Embryonic facial prominence (tissue), 1 donor: Measurements from ENCODE around the gene GRID2.

ENCODE experiments used
- DNase-seq: peaks from one replicate; pipeline ENCODE4 v3.0.0-alpha.2; 2016; ENCODE audit errors: extremely low spot score

Gene GRID2

DNA sequence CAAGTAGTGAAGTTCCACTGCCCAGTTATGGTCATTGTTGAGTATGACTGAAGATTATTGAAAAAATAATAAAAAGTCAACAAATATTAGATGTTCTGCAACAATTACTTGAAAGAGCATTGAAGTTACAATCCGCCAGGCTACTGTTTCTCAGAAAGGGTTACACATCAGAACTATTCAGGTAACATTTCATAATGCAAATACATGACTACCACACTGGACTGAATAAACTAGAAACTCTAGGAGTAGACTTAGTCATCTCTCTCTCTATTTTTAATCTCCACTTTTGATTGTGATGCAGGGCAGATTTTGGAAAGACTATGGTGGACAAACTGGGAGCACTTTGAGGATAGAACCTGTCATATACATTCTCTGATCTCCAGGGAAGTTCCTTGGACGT is 776.5 kb downstream of the GRID2 start:
- no peak for DNase-seq

GRCh38 chr4:93084599-93085305 is 781.0 kb downstream of the GRID2 start:
- no peak for DNase-seq

- DNase-seq, result no peak
These were observed 782.6 kb downstream of the GRID2 start for GRCh38 chr4:93086356-93086755.

- no peak for DNase-seq
These were observed 789.0 kb downstream of the GRID2 start for GRCh38 chr4:93092765-93093164.

DNA sequence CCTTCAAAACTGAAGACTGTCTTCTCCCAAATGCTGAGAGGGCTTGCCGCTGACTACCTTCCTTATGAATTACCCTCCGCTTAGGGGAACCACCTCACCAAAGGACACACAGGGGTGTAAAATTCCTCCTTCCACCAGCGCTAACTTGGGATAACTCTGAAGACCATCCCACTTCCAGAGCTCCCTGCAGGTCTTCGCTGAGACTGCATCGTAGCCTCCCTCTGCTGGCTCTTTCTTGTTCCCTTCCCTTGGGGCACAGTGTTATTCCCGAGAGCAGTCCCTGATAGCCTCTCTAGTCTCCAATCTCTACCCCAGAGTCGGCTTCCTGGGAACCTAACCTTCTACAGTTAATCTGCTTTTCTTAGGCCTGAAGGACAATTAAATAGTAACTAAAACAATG is 799.3 kb downstream of the GRID2 start:
- no peak for DNase-seq

- DNase-seq, result no peak
These were observed 812.9 kb downstream of the GRID2 start for GRCh38 chr4:93116624-93117023.

GRCh38 chr4:93127489-93127888 is 823.7 kb downstream of the GRID2 start:
- no peak for DNase-seq

DNA sequence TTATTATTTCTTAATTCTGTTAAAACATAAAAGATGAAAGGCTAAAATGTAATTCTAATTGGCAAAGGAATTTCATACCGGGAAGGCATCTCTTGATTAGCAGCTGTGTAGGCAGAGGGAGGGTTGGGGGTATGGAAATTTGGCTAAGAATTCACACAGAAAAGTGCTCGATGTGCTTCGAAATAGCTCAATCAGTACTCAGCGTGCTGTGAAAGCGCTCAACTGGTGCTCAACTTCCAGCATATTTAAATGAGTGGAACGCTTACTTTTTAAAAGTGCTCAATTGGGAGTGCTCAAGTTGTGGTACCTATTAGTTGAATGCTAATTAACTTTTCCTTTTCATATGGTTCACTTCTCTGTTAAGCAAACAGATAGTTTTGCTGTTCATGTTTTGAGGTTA is 828.9 kb downstream of the GRID2 start:
- DNase-seq, result no peak

- no peak for DNase-seq
These were observed 835.4 kb downstream of the GRID2 start for GRCh38 chr4:93139118-93139517.

DNA sequence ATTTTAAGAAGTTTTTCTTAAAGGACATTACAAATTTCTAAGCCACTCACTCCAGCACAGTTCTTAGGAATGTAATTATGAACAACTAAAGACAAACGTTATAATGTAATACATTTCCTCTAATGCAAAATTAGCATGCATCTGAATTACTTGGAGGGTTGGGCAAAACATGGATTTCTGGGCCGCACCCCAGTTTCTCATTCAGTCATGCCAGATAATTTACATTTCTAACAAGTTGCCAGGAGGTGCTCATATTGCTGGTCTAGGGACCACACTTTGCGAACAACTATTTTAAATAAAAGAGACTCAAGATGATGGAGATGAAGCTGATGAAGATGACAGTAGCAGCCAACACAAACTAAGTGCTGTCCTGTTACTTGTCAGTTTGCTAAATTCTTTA is 840.1 kb downstream of the GRID2 start:
- DNase-seq, result no peak

DNA sequence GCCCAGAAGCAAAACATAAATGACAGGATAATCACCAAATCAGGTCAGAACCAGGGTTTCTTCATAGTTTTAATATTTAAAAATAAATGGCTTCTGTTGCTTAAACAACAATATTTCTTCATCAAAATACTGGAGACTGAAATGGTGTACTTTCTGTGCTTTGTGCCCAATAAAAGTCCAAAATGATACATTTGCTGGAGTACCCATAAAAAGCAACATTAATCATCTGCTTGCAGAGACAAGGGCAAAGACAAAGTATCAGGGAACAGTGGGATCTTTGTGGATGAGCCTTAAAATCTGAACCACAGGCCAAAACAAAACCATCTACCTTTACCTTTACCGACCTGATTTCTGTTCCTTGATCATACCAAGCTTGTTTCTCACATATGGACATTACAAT is 840.9 kb downstream of the GRID2 start:
- no peak for DNase-seq

GRCh38 chr4:93147524-93148212 is 843.9 kb downstream of the GRID2 start:
- no peak for DNase-seq

- DNase-seq, result no peak
These were observed 848.7 kb downstream of the GRID2 start for GRCh38 chr4:93152491-93152890.

GRCh38 chr4:93157986-93158385 is 854.2 kb downstream of the GRID2 start:
- no peak for DNase-seq

- DNase-seq, result no peak
These were observed 864.3 kb downstream of the GRID2 start for GRCh38 chr4:93168053-93168452.

DNA sequence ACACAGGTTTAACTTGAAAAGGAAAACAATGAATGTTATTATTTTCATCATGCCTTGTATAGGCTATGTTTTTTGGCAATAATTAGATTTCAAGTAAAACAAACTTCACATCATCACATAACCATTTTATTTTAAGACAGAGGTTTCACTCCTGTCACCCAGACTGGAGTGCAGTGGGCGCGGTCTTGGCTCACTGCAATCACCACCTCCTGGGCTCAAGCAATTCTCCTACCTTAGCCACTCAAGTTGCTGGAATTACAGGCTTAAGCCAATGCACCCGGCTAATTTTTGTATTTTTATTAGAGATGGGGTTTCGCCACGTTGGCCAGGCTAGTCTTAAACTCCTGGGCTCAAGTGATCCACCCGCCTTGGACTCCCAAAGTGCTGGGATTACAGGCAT is 866.2 kb downstream of the GRID2 start:
- DNase-seq, result no peak

DNA sequence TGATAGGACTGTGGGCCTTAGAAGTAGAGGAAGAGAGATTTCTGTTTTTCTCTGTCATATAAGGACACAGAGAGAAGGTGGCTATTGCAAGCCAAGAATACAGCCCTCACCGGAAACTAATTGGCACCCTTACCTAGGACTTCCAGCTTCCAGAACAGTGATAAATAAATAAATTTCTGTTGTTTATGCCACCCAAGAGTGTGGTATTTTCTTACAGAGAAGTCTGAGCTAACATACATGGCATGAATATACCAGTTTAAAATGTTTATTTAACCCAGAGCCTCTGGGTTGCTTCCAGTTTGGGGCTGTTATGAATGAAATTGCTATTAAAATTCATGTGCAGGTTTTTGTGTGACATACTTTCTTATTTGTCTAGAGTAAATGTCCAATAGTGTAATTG is 870.8 kb downstream of the GRID2 start:
- DNase-seq, result no peak

DNA sequence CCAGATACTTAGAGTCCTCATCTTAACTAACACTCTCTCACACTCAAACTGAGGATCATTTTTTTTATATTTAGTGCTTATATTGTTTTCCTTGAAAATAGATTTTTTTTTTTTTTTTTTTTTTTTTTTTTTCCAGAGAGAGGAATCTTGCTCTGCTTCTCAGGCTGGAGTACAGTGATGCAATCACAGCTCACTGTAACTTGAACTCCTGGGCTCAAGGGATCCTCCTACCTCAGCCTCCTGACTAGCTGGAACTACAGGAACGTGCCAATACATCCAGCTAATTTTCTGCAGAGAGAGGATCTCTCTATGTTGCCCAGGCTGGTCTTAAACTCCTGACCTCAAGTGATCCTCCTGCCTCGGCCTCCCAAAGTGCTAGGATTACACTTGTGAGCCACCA is 874.5 kb downstream of the GRID2 start:
- no peak for DNase-seq

DNA sequence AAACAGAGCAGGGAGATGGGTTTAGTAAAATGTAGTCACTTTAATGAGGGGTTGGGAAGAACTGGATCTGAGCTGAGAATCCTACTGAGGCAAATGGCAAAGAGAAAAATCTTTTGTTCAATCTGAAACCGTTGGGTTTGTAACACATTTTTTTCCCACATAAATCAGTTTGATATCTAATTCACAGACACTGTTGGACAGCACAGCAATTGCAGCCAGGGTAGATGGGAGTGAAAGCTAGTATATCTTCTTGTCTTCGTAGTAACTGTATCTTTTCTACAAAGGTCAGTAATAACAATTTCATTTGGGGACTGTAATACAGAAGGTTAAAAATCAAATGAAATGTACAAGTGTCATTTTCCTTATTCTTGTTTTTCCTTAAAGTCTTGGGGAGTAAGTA is 875.3 kb downstream of the GRID2 start:
- DNase-seq, result no peak

DNA sequence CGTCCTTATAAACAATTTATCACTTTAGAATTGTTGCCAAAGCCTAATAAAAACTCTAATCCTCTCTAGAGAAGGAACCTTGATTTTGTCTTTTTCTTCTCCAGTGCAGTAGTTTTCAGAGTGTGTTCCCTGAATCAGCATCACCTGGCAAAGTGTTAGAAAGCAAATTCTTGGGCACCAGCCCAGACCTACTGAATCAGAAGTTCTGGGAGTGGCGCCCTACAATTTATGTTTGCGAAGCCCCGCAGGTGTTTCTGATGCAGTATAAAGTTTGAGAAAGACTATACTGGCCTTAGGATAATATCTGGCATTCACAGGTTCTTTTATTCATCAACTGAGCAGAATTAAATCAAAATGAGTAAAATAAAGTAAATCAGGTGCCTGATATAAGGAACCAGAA is 879.0 kb downstream of the GRID2 start:
- DNase-seq, result no peak

- DNase-seq, result peak; percentile 8
These were observed 879.8 kb downstream of the GRID2 start for GRCh38 chr4:93183576-93183975.

DNA sequence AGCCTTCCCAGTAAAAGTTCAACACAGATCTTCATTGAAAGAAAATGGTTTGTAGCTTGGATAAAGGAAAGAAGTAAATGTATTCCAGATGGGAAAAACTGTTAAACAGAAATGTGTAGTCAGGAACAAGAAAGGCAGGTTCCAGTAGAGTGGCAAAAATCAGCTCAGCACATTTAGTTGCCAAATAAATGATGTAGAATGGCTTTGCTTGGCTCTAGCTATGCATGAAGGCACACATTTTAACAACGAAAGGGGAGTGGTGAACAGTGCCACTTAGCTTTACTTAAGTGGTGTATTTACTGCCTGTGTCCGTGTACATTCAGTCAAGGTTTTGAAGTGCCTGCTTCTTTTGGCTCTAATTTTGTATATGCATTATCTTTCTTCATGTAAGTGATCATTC is 880.3 kb downstream of the GRID2 start:
- no peak for DNase-seq

DNA sequence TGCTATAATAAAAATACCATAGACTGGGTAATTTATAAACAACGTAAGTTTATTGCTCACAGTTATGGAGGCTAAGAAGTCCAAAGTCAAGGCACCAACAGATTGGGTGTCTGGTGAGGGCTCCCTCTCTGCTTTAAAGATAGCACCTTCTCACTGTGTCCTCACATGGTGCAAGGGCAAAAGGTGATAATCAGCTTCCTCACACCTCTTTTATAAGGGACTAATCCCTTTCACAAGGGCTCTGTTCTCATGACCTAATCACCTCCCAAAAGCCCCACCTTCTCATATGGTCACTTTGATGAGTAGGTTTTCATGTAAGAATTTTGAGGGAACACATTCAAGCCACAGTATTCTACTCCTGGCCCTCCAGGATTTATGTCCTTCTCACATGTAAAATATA is 883.1 kb downstream of the GRID2 start:
- DNase-seq, result no peak

GRCh38 chr4:93187466-93187865 is 883.7 kb downstream of the GRID2 start:
- DNase-seq, result no peak
